GM18520 (cell line): ENCODE data around the gene BTBD1.
A peak's percentile ranks its signal among the peaks of the same experiment; 100 is the strongest.

Source experiments
- ATAC-seq: cut with Tn5 transposase; IDR thresholded peaks from one replicate; pipeline ENCODE4 v1.9.1; 2021; ENCODE audit not compliant: unreplicated experiment

BTBD1 gene

DNA sequence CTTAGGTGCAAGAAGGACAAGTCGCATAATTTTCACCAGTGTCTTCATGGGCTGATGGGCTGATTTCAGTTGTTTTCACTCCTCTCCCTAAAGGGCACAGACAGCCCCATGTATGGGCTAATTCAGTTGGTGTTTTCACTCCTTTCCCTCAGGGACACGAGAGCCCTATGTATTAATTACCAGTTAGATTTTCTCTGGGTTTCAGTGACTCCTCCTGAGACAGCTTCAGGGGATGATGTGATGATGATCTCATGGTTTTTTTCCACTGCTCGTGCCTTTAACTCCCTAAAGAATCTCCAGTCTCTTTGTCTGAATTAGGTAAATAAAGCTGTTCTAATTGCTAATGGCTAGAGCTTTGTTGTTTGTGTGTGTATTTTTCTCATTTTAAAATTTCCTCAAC, 71.1 kb downstream of the BTBD1 start:
- ATAC-seq, result no peak

DNA sequence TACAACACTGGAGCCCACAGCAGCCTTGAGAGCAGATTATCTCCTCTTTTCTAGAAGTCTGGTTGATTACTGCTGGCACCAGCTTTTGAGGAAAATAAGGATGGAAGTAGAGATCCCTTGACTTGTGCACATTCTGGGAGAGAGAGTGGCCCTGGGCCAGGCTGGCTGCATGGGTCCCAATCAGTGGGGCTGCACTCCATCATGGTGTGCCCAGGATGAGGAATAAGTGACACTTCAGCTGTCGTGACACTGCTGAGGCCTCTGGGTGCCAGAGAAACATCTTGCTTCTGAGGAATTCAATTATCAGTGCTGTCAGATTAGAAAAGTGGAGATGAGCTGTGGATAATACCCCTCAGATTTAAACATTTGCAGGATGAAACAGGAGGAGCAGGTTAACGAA, 72.0 kb downstream of the BTBD1 start:
- no peak for ATAC-seq

DNA sequence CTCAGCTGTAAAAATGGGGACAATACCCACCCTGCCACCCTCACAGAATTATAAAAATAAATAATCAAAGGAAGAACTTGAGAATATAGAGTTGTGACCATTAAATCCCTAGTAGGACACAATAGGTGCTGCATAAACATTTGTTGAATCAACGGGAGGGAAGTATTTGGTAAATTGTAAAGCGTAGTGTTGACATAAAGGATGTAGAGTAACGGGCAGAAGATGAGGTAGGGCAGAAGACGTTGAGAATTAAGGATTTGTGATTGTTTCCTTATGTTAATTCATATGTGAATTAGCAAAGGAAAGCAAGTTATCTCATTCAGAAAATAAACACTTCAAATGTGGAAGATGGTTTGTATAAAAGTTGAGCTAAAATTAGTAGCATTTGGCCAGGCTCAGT, 73.9 kb downstream of the BTBD1 start:
- no peak for ATAC-seq

DNA sequence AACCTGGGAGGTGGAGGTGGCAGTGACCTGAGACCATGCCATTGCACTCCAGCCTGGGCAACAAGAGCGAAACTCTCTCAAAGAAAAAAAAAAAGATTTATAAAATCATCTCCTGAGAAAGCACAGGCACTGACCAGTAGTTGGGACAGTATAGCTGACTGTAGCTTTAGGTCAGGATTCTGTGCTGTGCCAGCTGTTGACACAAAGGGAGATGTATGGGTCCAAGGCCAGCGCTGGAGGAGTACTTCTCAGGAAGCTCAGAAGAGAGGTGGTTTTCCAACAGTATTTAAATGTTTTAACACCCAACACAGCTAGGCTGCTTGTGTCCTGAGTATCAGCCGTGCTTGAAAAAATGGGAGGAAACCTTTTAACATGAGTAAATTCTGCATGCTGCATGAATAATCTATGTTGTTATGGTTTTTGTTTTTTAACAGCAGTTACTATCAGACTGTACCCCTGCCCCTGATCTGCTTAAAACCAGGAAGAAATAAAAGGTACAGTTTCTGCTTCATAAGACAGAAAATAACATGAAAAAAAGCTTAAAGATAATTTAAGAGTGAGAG, 74.5 kb downstream of the BTBD1 start:
- ATAC-seq, result no peak

DNA sequence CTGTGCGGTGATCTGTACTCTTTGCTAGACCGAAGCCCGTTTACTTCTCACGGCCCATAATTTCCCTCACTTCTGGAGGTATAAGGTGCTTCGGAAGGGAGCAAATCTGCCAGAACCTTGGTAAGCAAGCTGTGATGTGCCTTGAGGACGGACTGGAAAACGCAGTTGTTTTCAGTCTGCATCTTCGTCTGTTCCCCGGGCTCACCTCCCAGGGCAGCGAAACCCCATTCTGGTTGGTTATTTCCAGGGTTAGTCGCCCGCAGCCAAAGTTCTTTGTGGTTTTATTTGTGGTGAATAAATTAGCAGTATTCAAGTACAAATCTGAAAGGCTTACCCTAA, 80.6 kb downstream of the BTBD1 start:
- ATAC-seq, result no peak

DNA sequence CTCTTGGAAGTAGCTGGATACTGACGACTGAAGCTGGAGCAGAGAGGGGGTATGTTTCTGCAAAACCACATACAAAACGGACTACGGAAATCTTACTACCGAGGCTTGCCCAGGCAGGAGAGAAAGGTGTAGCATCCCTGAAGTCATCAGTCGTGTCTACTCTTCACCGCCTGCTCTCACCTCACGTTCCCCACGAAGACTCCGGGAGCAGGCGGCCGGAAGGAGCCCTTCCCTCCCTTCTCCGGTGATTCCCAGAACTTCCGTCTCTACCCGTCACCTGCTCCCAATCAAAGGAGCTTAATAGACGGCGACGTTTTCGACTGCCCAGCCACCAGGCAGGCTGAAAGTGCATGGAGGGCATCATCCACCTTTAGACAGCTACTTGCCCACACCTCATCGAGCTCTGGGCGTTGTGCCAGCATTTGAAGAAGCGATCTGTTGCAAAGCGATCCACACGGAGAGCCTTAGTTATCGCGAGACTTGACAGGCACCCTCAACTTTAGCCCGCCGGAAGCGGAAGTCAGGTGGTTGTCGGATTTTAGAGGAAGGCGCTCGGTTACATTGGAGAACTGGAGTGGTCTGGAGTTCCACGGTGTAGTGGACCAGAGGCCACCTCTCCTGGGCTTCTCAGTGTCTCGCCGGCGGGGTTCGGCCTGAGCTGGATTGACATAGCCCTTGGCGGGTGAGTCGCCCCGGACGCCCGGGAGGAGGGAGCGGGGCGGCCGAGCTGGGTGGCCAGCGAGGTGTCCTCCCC, 81.2 kb downstream of the BTBD1 start, which contains the start of gene RAMAC:
TSS of gene RAMAC (plus strand) at position 523 of the 754 bp plus-strand sequence. CDS start 2,809 bp downstream, outside the sequence.
- ATAC-seq, result peak; percentile 92

DNA sequence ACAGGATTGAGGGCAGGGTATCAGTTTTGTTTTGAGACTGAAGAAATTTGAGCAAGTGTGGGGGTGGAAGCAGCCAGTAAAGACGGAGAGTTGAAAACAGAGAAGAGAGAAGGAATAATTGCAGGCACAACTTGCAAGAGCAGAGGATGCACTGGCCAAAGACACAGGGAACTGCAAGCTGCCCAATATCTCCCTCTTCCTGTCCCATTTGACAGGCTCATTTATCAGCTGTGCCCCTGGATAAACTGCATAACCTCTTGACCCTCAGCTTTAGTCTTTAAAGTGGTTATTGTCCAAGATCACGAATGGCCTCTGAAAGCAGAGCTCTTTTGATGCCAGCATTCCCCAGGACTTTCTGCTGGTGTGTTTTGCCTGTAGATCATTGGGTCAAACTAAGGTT, 86.1 kb downstream of the BTBD1 start:
- no peak for ATAC-seq

DNA sequence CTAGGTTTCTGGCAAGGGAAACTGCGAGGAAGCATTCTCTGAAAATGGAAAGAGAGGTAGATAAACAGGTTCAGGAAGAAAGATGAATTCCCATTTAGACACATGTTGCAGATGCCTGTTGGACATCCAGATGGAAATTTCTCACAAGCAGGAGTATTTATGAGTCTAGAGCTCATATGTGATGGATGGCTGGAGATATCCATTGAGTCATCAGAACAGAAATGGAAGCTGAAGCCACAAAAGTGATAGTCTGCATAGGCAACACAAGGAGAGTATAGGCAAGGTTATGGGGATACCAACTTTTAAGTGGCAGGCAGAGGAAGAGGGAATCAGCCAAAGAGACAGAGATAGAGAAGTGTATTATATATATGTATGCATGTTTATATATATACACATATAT, 87.3 kb downstream of the BTBD1 start:
- no peak for ATAC-seq

DNA sequence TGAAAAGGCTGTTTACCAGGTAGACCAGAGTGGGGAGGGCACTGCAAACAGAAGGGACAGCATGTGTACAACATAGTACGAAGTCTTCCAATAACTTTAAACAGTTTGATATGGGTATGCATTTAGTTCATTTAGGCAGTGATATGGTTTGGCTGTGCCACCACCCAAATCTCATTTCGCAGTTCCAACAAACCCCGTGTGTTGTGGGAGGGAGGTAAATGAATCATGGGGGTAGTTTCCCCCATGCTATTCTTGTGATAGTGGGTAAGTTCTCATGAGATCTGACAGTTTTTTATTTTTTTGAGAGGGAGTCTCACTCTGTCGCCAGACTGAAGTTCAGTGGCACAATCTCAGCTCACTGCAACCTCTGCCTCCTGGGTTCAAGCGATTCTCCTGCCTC, 88.6 kb downstream of the BTBD1 start:
- ATAC-seq, result no peak

DNA sequence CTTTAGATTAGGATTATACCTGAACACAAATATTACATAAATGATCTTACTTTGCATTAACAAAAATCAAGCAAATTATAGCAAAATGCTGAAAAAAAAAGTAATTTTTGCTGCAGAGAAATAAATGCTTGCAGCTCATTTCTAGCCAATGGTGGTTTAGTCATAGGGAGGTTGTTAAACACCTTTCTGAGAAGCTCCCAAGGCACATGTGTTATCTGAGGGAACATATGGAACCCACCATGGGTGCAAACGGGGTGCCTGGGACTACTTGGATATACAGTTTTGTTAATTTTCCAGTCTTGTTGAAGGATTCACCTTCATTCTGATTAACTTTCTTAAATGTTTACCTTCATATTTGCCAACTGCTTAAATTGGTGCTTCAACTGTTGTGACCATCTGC, 90.0 kb downstream of the BTBD1 start:
- no peak for ATAC-seq

DNA sequence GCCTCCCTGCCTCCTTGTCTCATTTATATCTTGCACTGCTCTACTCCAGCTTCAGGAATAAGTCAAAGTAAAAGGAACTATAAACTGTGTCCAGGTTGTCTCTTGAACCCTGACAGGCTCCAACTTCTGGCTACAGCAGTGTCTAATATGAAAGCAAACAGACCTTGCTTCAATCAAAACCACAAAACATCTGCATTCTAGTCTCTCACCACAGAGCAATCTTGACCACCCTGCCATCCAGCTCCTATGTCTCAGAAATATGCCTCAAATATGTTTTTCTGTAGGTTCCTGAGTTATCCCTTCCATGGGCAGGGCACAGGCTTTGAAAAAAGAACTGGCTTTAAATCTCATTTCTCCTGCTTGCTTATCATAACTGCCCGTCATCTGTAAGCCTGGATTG, 94.1 kb downstream of the BTBD1 start:
- ATAC-seq, result no peak

DNA sequence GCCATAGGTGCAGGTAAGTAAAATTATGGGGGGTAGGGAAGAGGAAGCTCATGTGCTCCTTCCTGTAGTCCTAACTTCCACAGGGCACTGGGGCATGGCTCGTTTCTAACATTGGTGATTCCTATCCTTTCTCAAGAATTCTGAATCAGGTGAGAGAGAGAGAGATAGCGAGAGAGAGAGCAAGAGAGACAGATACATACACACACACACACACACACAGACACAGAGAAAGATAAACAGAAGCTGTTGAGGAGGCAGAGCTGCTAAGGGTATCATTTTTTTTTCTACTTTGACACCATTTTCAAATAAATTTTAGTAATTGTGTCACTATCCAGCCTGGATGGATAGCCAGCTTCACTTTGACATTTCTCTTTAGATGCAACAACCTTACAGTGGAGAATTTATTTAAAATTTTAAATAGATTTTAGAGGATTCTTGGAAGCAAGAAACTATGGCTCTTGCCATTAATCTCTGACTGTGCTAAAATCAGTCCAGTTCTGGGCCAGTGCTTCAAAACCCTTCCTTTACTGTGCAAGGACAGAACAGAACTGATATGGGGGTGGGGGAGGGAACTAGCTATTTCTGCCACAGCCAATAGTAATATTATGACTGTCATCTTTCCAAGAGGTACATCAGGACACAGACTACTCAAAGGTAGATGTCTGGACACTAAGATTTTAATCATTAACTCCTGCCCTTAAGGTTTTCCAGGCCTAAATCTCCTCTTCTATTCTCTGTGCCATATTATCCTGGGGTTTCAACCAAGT, 95.7 kb downstream of the BTBD1 start:
- ATAC-seq, result no peak

DNA sequence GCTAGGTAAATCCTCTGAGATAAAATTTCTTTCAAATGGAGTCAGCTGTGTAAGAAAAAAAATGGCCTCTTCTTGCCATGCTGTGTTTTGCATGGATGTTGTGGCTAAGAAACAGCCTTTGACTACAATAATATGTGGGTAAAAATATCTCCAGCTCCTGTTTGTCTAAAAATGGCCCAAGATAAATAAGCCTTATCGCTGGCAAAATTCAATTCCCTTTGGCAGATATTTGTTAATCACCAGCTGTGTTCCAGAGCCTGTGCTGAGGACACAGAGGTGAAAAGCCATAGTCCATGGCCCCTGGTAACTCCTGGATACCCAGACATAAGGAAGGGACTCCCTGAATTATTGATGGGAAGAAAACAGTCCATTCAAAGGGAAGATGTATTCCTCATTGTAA, 96.4 kb downstream of the BTBD1 start:
- no peak for ATAC-seq

DNA sequence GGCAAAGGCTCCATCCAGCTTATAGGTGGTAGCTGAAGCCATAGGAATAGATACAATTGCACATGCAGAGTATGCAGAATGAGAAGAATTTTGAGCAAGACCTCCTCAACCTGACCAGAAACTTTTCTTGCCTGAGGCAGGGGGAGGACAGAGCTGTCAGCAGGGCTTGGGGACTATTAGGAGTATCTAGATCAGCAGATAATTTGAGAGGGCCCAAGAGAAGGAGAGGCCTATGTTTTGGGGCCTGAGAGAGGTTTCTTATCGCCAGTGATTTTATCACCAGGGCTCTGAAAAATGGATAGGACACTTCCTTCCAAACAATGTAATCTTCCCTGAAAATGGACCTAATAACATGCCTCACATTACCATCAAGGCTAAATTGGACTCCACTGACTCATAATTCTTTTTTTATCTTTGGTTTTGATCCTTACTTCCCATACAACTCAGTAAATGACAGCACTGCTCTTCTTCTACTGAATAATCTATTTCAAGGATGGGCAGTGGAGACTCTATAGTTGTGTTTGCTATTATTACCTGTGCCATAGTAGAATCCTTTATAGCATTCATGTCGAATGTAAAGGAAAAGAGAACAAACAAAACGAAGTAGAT, 96.9 kb downstream of the BTBD1 start:
- ATAC-seq, result no peak

DNA sequence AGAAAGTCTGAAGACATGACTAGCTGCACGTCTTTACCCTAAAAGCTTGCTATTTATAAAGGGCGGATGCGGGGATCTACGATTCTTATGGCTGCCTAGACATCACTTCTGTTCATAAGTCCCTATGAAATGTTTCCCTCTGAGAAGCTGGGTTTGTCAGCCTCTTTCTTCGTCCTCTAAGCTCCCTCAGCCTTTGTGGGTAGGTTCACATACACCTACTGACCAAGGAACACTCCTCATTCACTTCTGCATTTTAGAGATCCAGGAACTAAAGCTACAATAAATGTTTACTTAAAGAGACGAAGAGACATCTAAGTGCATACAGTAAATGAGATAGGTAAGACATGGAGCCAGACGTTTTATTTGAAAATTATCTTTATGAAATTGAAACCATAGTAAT, 97.7 kb downstream of the BTBD1 start:
- ATAC-seq, result no peak

DNA sequence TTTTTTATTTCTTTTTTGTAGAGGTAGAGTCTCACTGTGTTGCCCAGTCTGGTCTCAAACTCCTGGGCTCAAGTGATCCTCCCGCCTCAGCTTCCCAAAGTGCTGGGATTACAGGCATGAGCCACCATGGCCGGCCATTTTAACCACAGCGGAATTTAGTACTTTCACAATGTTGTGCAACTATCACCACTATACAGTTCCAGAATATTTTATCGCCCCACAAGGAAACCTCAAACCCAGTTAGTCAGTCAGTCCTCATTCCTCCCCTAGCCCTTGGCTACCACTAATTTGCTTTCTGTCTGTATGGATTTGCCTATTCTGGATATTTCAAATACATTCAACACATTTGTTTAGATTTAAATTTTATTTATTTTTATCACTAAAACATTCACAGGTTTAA, 99.0 kb downstream of the BTBD1 start:
- ATAC-seq, result no peak

DNA sequence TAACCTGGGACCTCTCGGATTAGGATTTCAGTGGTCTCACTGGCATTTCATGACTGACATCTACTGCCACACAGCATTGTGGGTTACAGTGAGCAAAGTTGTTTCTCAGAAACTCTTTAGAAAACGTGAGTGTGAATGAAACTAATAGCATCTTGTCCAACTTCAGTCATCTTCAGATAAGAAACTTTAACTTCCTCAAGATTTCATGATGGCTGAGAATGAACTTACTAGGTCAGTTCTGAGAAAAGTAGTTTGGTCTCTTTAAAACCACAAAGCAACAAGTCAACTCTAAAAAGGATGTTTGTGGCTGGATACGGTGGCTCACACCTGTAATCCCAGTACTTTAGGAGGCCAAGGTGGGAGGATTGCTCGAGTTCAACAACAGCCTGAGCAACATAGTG, 100.4 kb downstream of the BTBD1 start:
- peak; percentile 91 for ATAC-seq
